Activated T-helper 2 cell treated with anti-CD3 and anti-CD28 coated beads, Interferon-gamma antibody, Interleukin-2, Interleukin-4, amounts not matched to agents 10 μg/mL and 5 μg/mL and 100 μg/mL, durations not matched to agents 14 hours and 24 hours and 36 hours (primary cell): ENCODE data around the gene PTGFR. TPM values are rescaled to one million over a fixed set of nuclear protein-coding genes. Genes with fewer than 3 reads are reported as not detected.

Experiments used
- DNase-seq: peaks from one replicate; pipeline ENCODE4 v3.0.0; 2021; ENCODE audit warnings: low spot score
- H3K27ac Mint-ChIP-seq: one replicate; pipeline ENCODE4 v1.8.0; 2021; ENCODE audit warnings: mixed read lengths
- H3K27me3 Mint-ChIP-seq: one replicate; pipeline ENCODE4 v1.8.0; 2021; ENCODE audit warnings: low read depth, mixed read lengths
- H3K36me3 Mint-ChIP-seq: one replicate; pipeline ENCODE4 v1.8.0; 2021; ENCODE audit warnings: low read depth, mixed read lengths
- H3K4me1 Mint-ChIP-seq: one replicate; pipeline ENCODE4 v1.8.0; 2021; ENCODE audit warnings: low read depth, mixed read lengths
- H3K4me3 Mint-ChIP-seq: one replicate; pipeline ENCODE4 v1.8.0; 2021; ENCODE audit warnings: low read depth, mild to moderate bottlenecking, moderate library complexity, mixed read lengths
- H3K9me3 Mint-ChIP-seq: one replicate; pipeline ENCODE4 v1.8.0; 2021; ENCODE audit warnings: mixed read lengths
- intact Hi-C: fragments of 100-400 bp; cut with micrococcal nuclease; formaldehyde crosslinking; loops from one replicate; pipeline ENCODE4 v1.15.1; 2023
- total RNA-seq: library from RNA; stranded (reverse); gene quantifications from 2 replicates; pipeline ENCODE4 v1.2.3, GENCODE V29; 2022

Gene PTGFR
- total RNA-seq, 1 donor from 2014 or later = not detected

DNA sequence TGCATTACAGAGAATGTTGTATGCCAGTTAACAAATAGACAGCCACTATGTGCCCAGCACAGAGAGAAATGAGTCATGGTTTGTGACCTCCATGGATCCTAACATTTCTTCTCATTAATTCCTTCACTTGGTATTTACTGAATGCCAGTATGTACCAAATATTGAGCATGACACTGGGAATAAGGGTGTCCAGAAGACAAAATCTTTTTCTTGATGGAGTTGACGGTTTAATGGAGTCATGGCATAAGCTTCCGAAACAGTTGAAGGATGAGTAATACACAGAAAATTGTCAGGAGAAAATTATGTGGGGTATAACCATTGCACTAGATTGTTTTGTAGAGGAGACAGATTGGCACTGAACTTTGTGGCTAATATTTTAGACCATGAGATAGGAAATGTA is 36.9 kb downstream of the PTGFR start:
- no peak overlapping the region for H3K27ac Mint-ChIP-seq
- no peaks in the 10 kb centered on the region for H3K4me1 Mint-ChIP-seq
- no peaks in the 10 kb centered on the region for H3K9me3 Mint-ChIP-seq
- DNase-seq = no peak
- H3K4me3 Mint-ChIP-seq = no peak overlapping the region
- H3K36me3 Mint-ChIP-seq = no peaks in the 10 kb centered on the region
- intact Hi-C loops = no loop called here
- H3K27me3 Mint-ChIP-seq = no peaks in the 10 kb centered on the region

DNA sequence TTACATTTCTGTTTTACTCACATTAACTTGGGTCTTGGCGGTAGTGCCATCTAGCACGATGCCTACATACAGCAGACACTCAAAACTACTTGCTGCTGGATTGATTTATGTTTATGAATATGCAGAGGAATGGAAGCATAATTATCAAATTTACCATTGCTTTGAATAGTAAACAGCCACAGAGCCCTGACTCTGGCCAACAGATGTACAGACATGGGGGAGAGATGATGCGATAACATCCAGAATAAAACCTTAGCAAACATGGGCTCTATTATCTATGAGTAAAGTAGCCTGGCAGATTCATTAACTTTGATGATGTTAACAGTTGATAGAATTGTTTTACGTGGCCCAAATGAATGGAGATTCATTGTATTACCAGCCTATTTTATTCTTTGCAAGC is 42.8 kb downstream of the PTGFR start:
- Mint-ChIP-seq H3K4me1 (no peaks in the 10 kb centered on the region), H3K9me3 (no peaks in the 10 kb centered on the region), H3K27me3 (no peaks in the 10 kb centered on the region), H3K36me3 (no peaks in the 10 kb centered on the region), H3K4me3 (no peak overlapping the region), H3K27ac (no peak overlapping the region)
- intact Hi-C loops = no loop called here
- DNase-seq = no peak

- H3K36me3 Mint-ChIP-seq = no peaks in the 10 kb centered on the region
- no peaks in the 10 kb centered on the region for H3K9me3 Mint-ChIP-seq
Measured at GRCh38 chr1:78535286-78535685, 44.5 kb downstream of the PTGFR start.

DNA sequence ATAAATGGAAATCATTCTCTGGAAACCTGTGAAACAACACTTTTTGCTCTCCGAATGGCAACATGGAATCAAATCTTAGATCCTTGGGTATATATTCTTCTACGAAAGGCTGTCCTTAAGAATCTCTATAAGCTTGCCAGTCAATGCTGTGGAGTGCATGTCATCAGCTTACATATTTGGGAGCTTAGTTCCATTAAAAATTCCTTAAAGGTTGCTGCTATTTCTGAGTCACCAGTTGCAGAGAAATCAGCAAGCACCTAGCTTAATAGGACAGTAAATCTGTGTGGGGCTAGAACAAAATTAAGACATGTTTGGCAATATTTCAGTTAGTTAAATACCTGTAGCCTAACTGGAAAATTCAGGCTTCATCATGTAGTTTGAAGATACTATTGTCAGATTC is 45.7 kb downstream of the PTGFR start:
- no peak for DNase-seq
- no peaks in the 10 kb centered on the region for H3K36me3 Mint-ChIP-seq
- H3K27me3 Mint-ChIP-seq = no peaks in the 10 kb centered on the region
- H3K4me1 Mint-ChIP-seq = no peaks in the 10 kb centered on the region
- H3K27ac Mint-ChIP-seq = no peak overlapping the region
- no peaks in the 10 kb centered on the region for H3K9me3 Mint-ChIP-seq
- intact Hi-C loops = no loop called here
- no peak overlapping the region for H3K4me3 Mint-ChIP-seq

More at GRCh38 chr1:78535286-78535685, 44.5 kb downstream of the PTGFR start:
- no peaks in the 10 kb centered on the region for H3K4me1 Mint-ChIP-seq
- H3K4me3 Mint-ChIP-seq = no peak overlapping the region
- H3K27ac Mint-ChIP-seq = no peak overlapping the region
- intact Hi-C loops = no loop called here
- H3K27me3 Mint-ChIP-seq = no peaks in the 10 kb centered on the region
- no peak for DNase-seq

- H3K4me1 Mint-ChIP-seq = no peaks in the 10 kb centered on the region
- no peak overlapping the region for H3K27ac Mint-ChIP-seq
- no peaks in the 10 kb centered on the region for H3K36me3 Mint-ChIP-seq
- no peak overlapping the region for H3K4me3 Mint-ChIP-seq
- no peaks in the 10 kb centered on the region for H3K27me3 Mint-ChIP-seq
- no peak for DNase-seq
- intact Hi-C loops = no loop called here
- H3K9me3 Mint-ChIP-seq = no peaks in the 10 kb centered on the region
Measured at GRCh38 chr1:78540048-78540447, 49.3 kb downstream of the PTGFR start.

GRCh38 chr1:78541479-78541878 is 50.7 kb downstream of the PTGFR start:
- H3K27ac Mint-ChIP-seq = no peak overlapping the region
- no peaks in the 10 kb centered on the region for H3K9me3 Mint-ChIP-seq
- DNase-seq = no peak

GRCh38 chr1:78543941-78544643 is 53.3 kb downstream of the PTGFR start:
- Mint-ChIP-seq H3K4me1 (no peaks in the 10 kb centered on the region), H3K27ac (no peak overlapping the region), H3K27me3 (no peaks in the 10 kb centered on the region), H3K9me3 (no peaks in the 10 kb centered on the region), H3K4me3 (no peak overlapping the region), H3K36me3 (no peaks in the 10 kb centered on the region)
- no peak for DNase-seq
- intact Hi-C loops = no loop called here

More at GRCh38 chr1:78541479-78541878, 50.7 kb downstream of the PTGFR start:
- H3K27me3 Mint-ChIP-seq = no peaks in the 10 kb centered on the region
- H3K36me3 Mint-ChIP-seq = no peaks in the 10 kb centered on the region
- no peak overlapping the region for H3K4me3 Mint-ChIP-seq
- intact Hi-C loops = no loop called here
- no peaks in the 10 kb centered on the region for H3K4me1 Mint-ChIP-seq

DNA sequence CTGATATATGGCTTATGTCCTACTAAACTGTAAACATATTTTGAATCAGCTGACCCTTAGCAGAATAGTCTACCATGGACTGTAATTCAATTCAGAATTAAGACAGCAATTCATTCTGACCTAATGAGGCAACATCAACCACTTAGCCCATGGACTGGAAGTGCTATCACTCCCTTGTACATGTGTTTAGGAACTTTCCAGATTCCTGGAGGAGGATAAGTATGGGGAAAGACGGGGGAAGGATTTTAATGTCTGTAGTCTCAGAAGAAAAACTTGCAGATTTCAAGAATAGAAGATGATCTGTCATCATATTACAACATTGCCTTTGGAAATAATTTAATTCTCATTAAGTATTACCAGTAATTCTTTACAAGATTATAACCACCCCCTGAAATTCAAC is 56.3 kb downstream of the PTGFR start:
- Mint-ChIP-seq H3K36me3 (no peaks in the 10 kb centered on the region), H3K9me3 (no peaks in the 10 kb centered on the region), H3K27ac (no peak overlapping the region), H3K27me3 (no peaks in the 10 kb centered on the region), H3K4me1 (no peaks in the 10 kb centered on the region), H3K4me3 (no peak overlapping the region)
- intact Hi-C loops = no loop called here
- no peak for DNase-seq

DNA sequence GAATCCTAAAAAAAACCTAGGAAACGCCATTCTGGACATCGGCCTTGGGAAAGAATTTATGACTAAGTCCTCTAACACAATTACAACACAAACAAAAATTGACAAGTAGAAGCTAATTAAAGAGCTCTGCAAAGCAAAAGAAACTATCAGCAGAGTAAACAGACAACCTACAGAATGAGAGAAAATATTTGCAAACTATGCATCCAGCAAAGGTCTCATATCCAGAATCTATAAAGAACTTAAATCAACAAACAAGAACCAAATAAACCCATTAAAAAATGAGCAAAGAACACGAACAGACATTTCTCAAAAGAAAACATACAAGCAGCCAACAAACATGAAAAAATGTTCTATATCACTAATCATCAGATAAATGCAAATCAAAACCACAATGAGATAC is 58.6 kb downstream of the PTGFR start:
- Mint-ChIP-seq H3K4me1 (no peaks in the 10 kb centered on the region), H3K9me3 (no peaks in the 10 kb centered on the region), H3K27me3 (no peaks in the 10 kb centered on the region), H3K4me3 (no peak overlapping the region), H3K27ac (no peak overlapping the region), H3K36me3 (no peaks in the 10 kb centered on the region)
- intact Hi-C loops = no loop called here
- DNase-seq = no peak

DNA sequence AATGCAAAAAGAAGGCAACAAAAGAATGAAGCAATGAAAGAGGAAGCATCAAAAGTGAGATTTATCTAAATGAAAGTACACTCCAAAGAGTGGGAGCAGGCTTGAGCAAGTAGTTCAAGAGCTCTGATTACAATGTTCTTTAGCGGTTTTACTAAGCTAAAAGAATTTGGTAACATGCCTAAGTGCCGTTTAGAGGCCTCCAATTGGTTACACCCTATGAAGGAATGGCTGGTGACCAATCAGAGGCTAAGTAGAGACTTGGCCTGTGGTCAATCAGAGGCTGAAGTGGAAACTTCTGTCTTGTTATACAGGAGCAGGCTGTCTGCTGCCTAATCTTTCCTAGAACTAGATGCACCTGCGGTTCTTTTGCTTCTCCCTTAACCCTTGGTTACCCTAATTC is 59.1 kb downstream of the PTGFR start:
- no peak overlapping the region for H3K27ac Mint-ChIP-seq
- H3K27me3 Mint-ChIP-seq = no peaks in the 10 kb centered on the region
- no peaks in the 10 kb centered on the region for H3K4me1 Mint-ChIP-seq
- DNase-seq = no peak
- H3K9me3 Mint-ChIP-seq = peaks cover 4% of the 10 kb centered on the region
- no peak overlapping the region for H3K4me3 Mint-ChIP-seq
- no peaks in the 10 kb centered on the region for H3K36me3 Mint-ChIP-seq
- intact Hi-C loops = no loop called here

DNA sequence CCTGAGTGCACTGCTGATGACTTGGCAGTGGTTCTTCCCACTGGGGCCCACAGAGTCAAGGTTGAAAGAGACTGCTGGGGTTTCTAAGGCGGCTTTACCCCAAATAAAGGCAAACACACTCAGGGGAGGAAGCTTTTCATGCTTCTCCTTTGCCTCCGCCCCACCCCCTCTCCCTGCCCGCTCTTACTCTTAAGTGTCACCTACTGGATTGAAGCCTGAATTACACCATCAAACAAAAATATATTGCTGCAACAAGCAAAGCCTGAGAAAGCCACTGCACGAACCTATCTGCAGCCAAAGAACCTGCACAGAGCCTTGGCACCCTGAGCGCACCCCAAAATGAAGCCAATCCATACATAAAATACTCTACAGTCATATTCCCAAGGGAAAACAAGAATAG is 63.1 kb downstream of the PTGFR start:
- no peaks in the 10 kb centered on the region for H3K4me1 Mint-ChIP-seq
- H3K27ac Mint-ChIP-seq = no peak overlapping the region
- H3K36me3 Mint-ChIP-seq = no peaks in the 10 kb centered on the region
- H3K9me3 Mint-ChIP-seq = peaks cover 8% of the 10 kb centered on the region
- no peak for DNase-seq
- no peaks in the 10 kb centered on the region for H3K27me3 Mint-ChIP-seq
- H3K4me3 Mint-ChIP-seq = no peak overlapping the region
- intact Hi-C loops = no loop called here

DNA sequence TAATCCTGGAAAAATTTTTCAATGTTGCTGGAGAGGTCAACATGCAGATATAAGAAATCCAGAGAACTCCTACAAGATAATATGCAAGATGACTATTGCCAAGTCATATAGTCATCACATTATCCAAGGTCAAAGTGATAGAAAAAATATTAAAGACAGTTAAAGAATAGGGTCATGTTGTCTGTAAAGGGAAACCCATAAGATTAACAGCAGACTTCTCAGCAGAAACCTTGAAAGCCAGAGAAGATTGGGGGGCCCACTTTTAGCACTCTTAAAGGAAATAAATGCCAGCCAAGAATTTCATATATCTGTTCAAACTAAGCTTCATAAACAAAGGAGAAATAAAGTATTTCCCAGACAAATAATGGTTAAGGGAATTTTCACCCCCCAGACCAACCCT is 64.1 kb downstream of the PTGFR start:
- peaks cover 8% of the 10 kb centered on the region for H3K9me3 Mint-ChIP-seq
- no peak for DNase-seq
- intact Hi-C loops = no loop called here
- no peaks in the 10 kb centered on the region for H3K4me1 Mint-ChIP-seq
- no peak overlapping the region for H3K4me3 Mint-ChIP-seq
- H3K36me3 Mint-ChIP-seq = no peaks in the 10 kb centered on the region
- no peak overlapping the region for H3K27ac Mint-ChIP-seq
- H3K27me3 Mint-ChIP-seq = no peaks in the 10 kb centered on the region

DNA sequence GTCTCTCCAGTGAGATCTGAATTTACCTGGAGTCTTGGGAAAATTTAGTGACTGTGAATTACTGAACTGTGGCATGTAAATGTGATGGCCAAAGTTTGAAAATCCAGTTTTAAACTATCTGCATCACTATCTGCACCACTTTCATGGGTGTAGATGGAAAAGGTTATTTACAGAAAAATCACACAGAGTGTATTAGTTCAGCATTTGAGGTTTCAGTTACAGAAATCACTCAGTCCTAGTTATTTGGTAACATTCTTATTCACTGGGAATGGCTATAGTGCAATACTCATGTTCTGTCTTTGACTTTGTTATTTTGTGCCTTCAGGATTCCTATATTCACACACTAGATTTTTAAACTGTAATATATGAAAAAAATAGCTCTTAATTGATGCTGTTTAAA is 68.9 kb downstream of the PTGFR start:
- Mint-ChIP-seq H3K4me1 (no peaks in the 10 kb centered on the region), H3K27me3 (no peaks in the 10 kb centered on the region), H3K36me3 (no peaks in the 10 kb centered on the region), H3K9me3 (peaks cover 5% of the 10 kb centered on the region), H3K4me3 (no peak overlapping the region), H3K27ac (no peak overlapping the region)
- no peak for DNase-seq
- intact Hi-C loops = no loop called here

GRCh38 chr1:78560811-78561210 is 70.0 kb downstream of the PTGFR start:
- Mint-ChIP-seq H3K4me3 (no peak overlapping the region), H3K36me3 (no peaks in the 10 kb centered on the region), H3K27ac (no peak overlapping the region), H3K9me3 (no peaks in the 10 kb centered on the region), H3K4me1 (no peaks in the 10 kb centered on the region), H3K27me3 (no peaks in the 10 kb centered on the region)
- DNase-seq = no peak
- intact Hi-C loops = no loop called here
